ENCODE measurements around the gene SPI1. TPM values are rescaled to one million over a fixed set of nuclear protein-coding genes. Genes with fewer than 3 reads are reported as not detected.

SPI1 gene
- polyA plus RNA-seq, 1 donor (not counting 4 experiments of a cell fraction or from before 2014, with no cell fraction given): not detected

- Histone ChIP-seq H3K27me3 (ENCODE audit: control insufficient read depth, extremely low read depth, insufficient read depth, low read length) (no peaks in the 10 kb centered on the region), H3K9me1 (ENCODE audit: control insufficient read depth, extremely low read depth, insufficient read depth, low read length) (no peaks in the 10 kb centered on the region), H3K4me3 (ENCODE audit: control insufficient read depth in 2 of 3, extremely low read depth in 1 of 3, insufficient read depth in 2 of 3, low read depth in 1 of 3, low read length in 3 of 3) (peak within 1 kb of the TSS; percentile 72 to 98 (median 96)), H3K27ac (ENCODE audit: control insufficient read depth, insufficient read depth, low read length) (peak within 1 kb of the TSS; percentile 98), H2AFZ (ENCODE audit: control insufficient read depth, low read length) (peak within 1 kb of the TSS; percentile 67), H3K9me3 (ENCODE audit: control insufficient read depth, low read depth, low read length) (no peaks in the 10 kb centered on the region), H3K4me2 (ENCODE audit: control insufficient read depth, extremely low read depth, insufficient read depth, low read depth, low read length) (peak within 1 kb of the TSS; percentile 99), H3K79me2 (ENCODE audit: control insufficient read depth, insufficient read depth, low read length) (peaks cover 29% of the 10 kb centered on the region), H3K36me3 (ENCODE audit: control insufficient read depth in 2 of 2, extremely low read depth in 1 of 2, insufficient read depth in 2 of 2, low read length in 2 of 2) (peaks cover 8 to 17% of the 10 kb centered on the region in 2 experiments), H4K20me1 (ENCODE audit: control insufficient read depth, extremely low read depth, insufficient read depth, low read length) (peaks cover 4% of the 10 kb centered on the region), H3K9ac (ENCODE audit: control insufficient read depth, extremely low read depth, insufficient read depth, low read length) (peak within 1 kb of the TSS; percentile 99), H3K4me1 (ENCODE audit: control insufficient read depth, extremely low read depth, insufficient read depth, low read length) (peaks cover 22% of the 10 kb centered on the region)
- dilution Hi-C loops (cut with MboI; ENCODE audit: extremely low pct_ligation_motif_present, low sequenced_read_pairs): no loop called here
- no peak for FAIRE-seq
- DNase-seq (ENCODE audit: low read depth, low spot score): peak; percentile 76
- TF ChIP-seq, protein P1, sequence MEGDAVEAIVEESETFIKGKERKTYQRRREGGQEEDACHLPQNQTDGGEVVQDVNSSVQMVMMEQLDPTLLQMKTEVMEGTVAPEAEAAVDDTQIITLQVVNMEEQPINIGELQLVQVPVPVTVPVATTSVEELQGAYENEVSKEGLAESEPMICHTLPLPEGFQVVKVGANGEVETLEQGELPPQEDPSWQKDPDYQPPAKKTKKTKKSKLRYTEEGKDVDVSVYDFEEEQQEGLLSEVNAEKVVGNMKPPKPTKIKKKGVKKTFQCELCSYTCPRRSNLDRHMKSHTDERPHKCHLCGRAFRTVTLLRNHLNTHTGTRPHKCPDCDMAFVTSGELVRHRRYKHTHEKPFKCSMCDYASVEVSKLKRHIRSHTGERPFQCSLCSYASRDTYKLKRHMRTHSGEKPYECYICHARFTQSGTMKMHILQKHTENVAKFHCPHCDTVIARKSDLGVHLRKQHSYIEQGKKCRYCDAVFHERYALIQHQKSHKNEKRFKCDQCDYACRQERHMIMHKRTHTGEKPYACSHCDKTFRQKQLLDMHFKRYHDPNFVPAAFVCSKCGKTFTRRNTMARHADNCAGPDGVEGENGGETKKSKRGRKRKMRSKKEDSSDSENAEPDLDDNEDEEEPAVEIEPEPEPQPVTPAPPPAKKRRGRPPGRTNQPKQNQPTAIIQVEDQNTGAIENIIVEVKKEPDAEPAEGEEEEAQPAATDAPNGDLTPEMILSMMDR (optimal IDR thresholded peaks at IDR 0.05 in 1 of 3, IDR thresholded peaks at IDR 0.05 in 1 of 3, conservative IDR thresholded peaks at IDR 0.05 in 1 of 3; ENCODE audit: extremely low read depth in 1 of 3, insufficient read depth in 2 of 3, low read length in 3 of 3): peak in 2 of 3 experiments; percentile 49 to 73
- no peak for TF ChIP-seq EZH2 (IDR thresholded peaks at IDR 0.05; ENCODE audit: low read length)
These were observed 29.6 kb upstream of the SPI1 start, which contains the start of gene SLC39A13 for GRCh38 chr11:47407746-47408590. SLC39A13 (plus strand) TSS chr11:47408590; CDS start chr11:47410095, 1,505 bp downstream.

GRCh38 chr11:47406896-47407745 lies 28.8 kb upstream of the SPI1 start:
- peaks cover 27% of the 10 kb centered on the region for H3K79me2 ChIP-seq (ENCODE audit: control insufficient read depth, insufficient read depth, low read length)
- peaks cover 7 to 17% of the 10 kb centered on the region in 2 experiments for H3K36me3 ChIP-seq (ENCODE audit: control insufficient read depth in 2 of 2, extremely low read depth in 1 of 2, insufficient read depth in 2 of 2, low read length in 2 of 2)
- H4K20me1 ChIP-seq (ENCODE audit: control insufficient read depth, extremely low read depth, insufficient read depth, low read length): peaks cover under 1% of the 10 kb centered on the region
- H3K4me2 ChIP-seq (ENCODE audit: control insufficient read depth, extremely low read depth, insufficient read depth, low read depth, low read length): peak overlapping the region; percentile 99
- DNase-seq (ENCODE audit: low read depth, low spot score): no peak
- TF ChIP-seq, protein P1 (optimal IDR thresholded peaks at IDR 0.05 in 1 of 3, IDR thresholded peaks at IDR 0.05 in 1 of 3, conservative IDR thresholded peaks at IDR 0.05 in 1 of 3; ENCODE audit: extremely low read depth in 1 of 3, insufficient read depth in 2 of 3, low read length in 3 of 3): peak in 2 of 3 experiments; percentile 21 to 47
- no peak for TF ChIP-seq EZH2 (IDR thresholded peaks at IDR 0.05; ENCODE audit: low read length)
- dilution Hi-C loops (cut with MboI; ENCODE audit: extremely low pct_ligation_motif_present, low sequenced_read_pairs): no loop called here
- H3K9me1 ChIP-seq (ENCODE audit: control insufficient read depth, extremely low read depth, insufficient read depth, low read length): no peaks in the 10 kb centered on the region
- peak overlapping the region; percentile 60 to 88 (median 72) for H3K4me3 ChIP-seq (ENCODE audit: control insufficient read depth in 2 of 3, extremely low read depth in 1 of 3, insufficient read depth in 2 of 3, low read depth in 1 of 3, low read length in 3 of 3)
- H2AFZ ChIP-seq (ENCODE audit: control insufficient read depth, low read length): peak overlapping the region; percentile 67
- FAIRE-seq: no peak
- peak overlapping the region; percentile 95 for H3K27ac ChIP-seq (ENCODE audit: control insufficient read depth, insufficient read depth, low read length)
- no peaks in the 10 kb centered on the region for H3K27me3 ChIP-seq (ENCODE audit: control insufficient read depth, extremely low read depth, insufficient read depth, low read length)
- H3K4me1 ChIP-seq (ENCODE audit: control insufficient read depth, extremely low read depth, insufficient read depth, low read length): peaks cover 22% of the 10 kb centered on the region
- H3K9ac ChIP-seq (ENCODE audit: control insufficient read depth, extremely low read depth, insufficient read depth, low read length): peak overlapping the region; percentile 86
- H3K9me3 ChIP-seq (ENCODE audit: control insufficient read depth, low read depth, low read length): no peaks in the 10 kb centered on the region

Measured in keratinocyte (primary cell).